K562 (cell line): ENCODE data around the gene CD300LG. TPM values are rescaled to one million over a fixed set of nuclear protein-coding genes. Genes with fewer than 3 reads are reported as not detected.

Experiments used
- ATAC-seq: fragments of 200-7000 bp; cut with Tn5 transposase; 3 replicates; pipeline ENCODE4 v1.9.1; 2020; ENCODE audit warnings: moderate library complexity
- BruUV-seq: library from RNA; stranded (reverse); fragments of 400-500 nt; replicated peaks from 2 replicates; lab custom pipeline; 2021; lab: Mats Ljungman, UMichigan
- CTCF ChIA-PET: fragments of 300-600 bp; formaldehyde crosslinking; extraction: SDS; loops from one replicate; lab custom pipeline; 2021; ENCODE audit warnings: low intra/inter-chr PET ratio; lab: Yijun Ruan, JAX
- POLR2A ChIA-PET: fragments of 300-600, 350-650 bp; sonication (Branson Sonifier 250); formaldehyde crosslinking; extraction: SDS; loops from one replicate; lab custom pipeline; 2021; ENCODE audit warnings: antibody characterized with exemption, inconsistent platforms; lab: Yijun Ruan, JAX
- DNase-seq, 4 experiments: peaks; one replicate each; pipeline versions ENCODE4 v3.0.0 to v3.0.0-alpha.2; 2011 to 2018; ENCODE audit warnings: low spot score in 3 of 4, mixed read lengths in 3 of 4; ENCODE audit errors: extremely low read depth in 1 of 4
- FAIRE-seq: peaks from 2 replicates; lab custom pipeline; 2011; peaks lifted over from hg19 to GRCh38; lab: Jason Lieb, UNC
- H2AFZ ChIP-seq: 2 replicates; pipeline ENCODE4 v1.6.0; 2011; ENCODE audit warnings: low read depth, low read length, control low read depth, inconsistent platforms
- H3K27ac ChIP-seq: fragments of 200-600 bp; 3 replicates; pipeline ENCODE4 v1.8.0; 2011; ENCODE audit warnings: low read depth, mild to moderate bottlenecking, control low read depth, inconsistent platforms, low read length, moderate library complexity, mixed read lengths; ENCODE audit errors: extremely low read depth
- H3K27me3 ChIP-seq, 2 experiments: fragments of 300-600 bp in 1 of 2; 2 replicates in 1 of 2; 3 replicates in 1 of 2; pipeline versions ENCODE4 v1.6.0 to v1.8.0; 2011; ENCODE audit warnings: inconsistent platforms in 2 of 2, low read length in 2 of 2, mild to moderate bottlenecking in 1 of 2, mixed read lengths in 1 of 2, moderate library complexity in 1 of 2; ENCODE audit not compliant: control insufficient read depth in 2 of 2, insufficient read depth in 2 of 2
- H3K36me3 ChIP-seq: fragments of 300-600 bp; 3 replicates; pipeline ENCODE4 v1.8.0; 2011; ENCODE audit warnings: mild to moderate bottlenecking, low read length, inconsistent platforms; ENCODE audit not compliant: control insufficient read depth, insufficient read depth
- H3K4me1 ChIP-seq, 2 experiments: fragments of 200-600 bp in 1 of 2; replicated peaks in 1 of 2; 2 replicates in 1 of 2; 3 replicates in 1 of 2; pipeline versions ENCODE4 v1.5.1 to v1.8.0; 2011; ENCODE audit warnings: inconsistent platforms in 2 of 2, low read length in 2 of 2, mild to moderate bottlenecking in 1 of 2, mixed read lengths in 1 of 2, moderate library complexity in 1 of 2; ENCODE audit not compliant: control insufficient read depth in 2 of 2, insufficient read depth in 2 of 2
- H3K4me2 ChIP-seq: 2 replicates; pipeline ENCODE4 v1.6.1; 2011; ENCODE audit warnings: low read length, control low read depth, inconsistent platforms, mixed read lengths; ENCODE audit not compliant: insufficient read depth
- H3K4me3 ChIP-seq: fragments of 200-600 bp; sonication (generic), shearing (Covaris generic); 2 replicates; pipeline ENCODE4 v1.5.1; 2016; ENCODE audit warnings: control low read depth, inconsistent platforms
- H3K79me2 ChIP-seq: fragments of 200-600 bp; 3 replicates; pipeline ENCODE4 v1.8.0; 2011; ENCODE audit warnings: low read length, inconsistent platforms; ENCODE audit not compliant: control insufficient read depth, insufficient read depth
- H3K9ac ChIP-seq, 2 experiments: 2 replicates each; pipeline versions ENCODE4 v1.6.0 to v1.6.1; 2011; ENCODE audit warnings: low read depth in 2 of 2, low read length in 2 of 2, control low read depth in 1 of 2, inconsistent platforms in 1 of 2, mild to moderate bottlenecking in 1 of 2, mixed read lengths in 1 of 2; ENCODE audit not compliant: insufficient read depth in 1 of 2
- H3K9me1 ChIP-seq: one replicate; pipeline ENCODE4 v1.6.0; 2011; ENCODE audit warnings: inconsistent platforms, mild to moderate bottlenecking, low read length, moderate library complexity; ENCODE audit not compliant: control insufficient read depth, insufficient read depth
- H3K9me3 ChIP-seq: replicated peaks from 2 replicates; pipeline ENCODE4 v1.5.1; 2011; ENCODE audit warnings: low read depth, low read length, inconsistent platforms; ENCODE audit not compliant: control insufficient read depth, insufficient read depth
- H4K20me1 ChIP-seq: replicated peaks from 2 replicates; pipeline ENCODE4 v1.6.1; 2011; ENCODE audit warnings: low read length, inconsistent platforms, mixed read lengths; ENCODE audit not compliant: control insufficient read depth, insufficient read depth
- KAT2B ChIP-seq: IDR thresholded peaks from one replicate; pipeline ENCODE4 v1.6.1; 2012; ENCODE audit warnings: low read depth, mild to moderate bottlenecking, control low read depth, inconsistent platforms, low read length, moderate library complexity
- MAZ ChIP-seq, 2 experiments: fragments of 450-650 bp in 1 of 2; sonication (generic) in 1 of 2; formaldehyde crosslinking; IDR thresholded peaks in 1 of 2; conservative IDR thresholded peaks in 1 of 2; 2 replicates each; pipeline versions ENCODE4 v1.4.0 to v1.5.0; 2020; ENCODE audit warnings: mild to moderate bottlenecking in 1 of 2, missing genetic modification reagents in 1 of 2
- PRDM10 ChIP-seq: fragments of 450-650 bp; IDR thresholded peaks from 2 replicates; pipeline ENCODE4 v1.6.1; 2018; ENCODE audit not compliant: partially characterized antibody
- TGIF2 ChIP-seq: sonication (generic); formaldehyde crosslinking; IDR thresholded peaks from 2 replicates; pipeline ENCODE4 v1.8.1; 2022; ENCODE audit warnings: mild to moderate bottlenecking, missing genetic modification reagents, moderate library complexity
- TSC22D4 ChIP-seq: fragments of 450-650 bp; IDR thresholded peaks from 2 replicates; pipeline ENCODE4 v1.6.1; 2016; ENCODE audit warnings: missing genetic modification characterization, missing biosample characterization, control low read depth
- ZKSCAN8 ChIP-seq: fragments of 200-800 bp; sonication (Bioruptor generic); IDR thresholded peaks from 2 replicates; pipeline ENCODE4 v1.6.1; 2016; ENCODE audit warnings: missing genetic modification characterization, missing compliant biosample characterization
- in situ Hi-C: fragments of 300-500 bp; cut with MboI; formaldehyde crosslinking; loops from 4 replicates; pipeline ENCODE4 v1.15.0; 2018; ENCODE audit warnings: inconsistent platforms, mixed read lengths
- intact Hi-C: fragments of 100-400 bp; cut with micrococcal nuclease; formaldehyde crosslinking; loops from 2 replicates; pipeline ENCODE4 v1.14.2; 2022
- polyA plus RNA-seq, 8 experiments: library from polyadenylated mRNA; depleted of rRNA in 4 of 8; stranded (reverse) in 5 of 8; unstranded in 3 of 8; fragments of >200 nt; fragmentation: Nextera tagmentation in 2 of 8; fragmentation: Illumina TruSeq in 1 of 8; extraction: Ambion mirVana in 2 of 8; extraction: Trizol in 1 of 8; gene quantifications; 2 replicates each; pipeline versions ENCODE4 v1.2.1 to v1.2.3, GENCODE V29; 2011 to 2014; ENCODE audit warnings: inconsistent platforms in 1 of 8, missing spikeins in 1 of 8
- total RNA-seq, 7 experiments: library from RNA; depleted of rRNA in 6 of 7; stranded (reverse); fragments of >200 nt in 6 of 7; fragmentation: Illumina TruSeq in 2 of 7; extraction: Trizol in 2 of 7; gene quantifications; 2 replicates each; pipeline versions ENCODE4 v1.2.1 to v1.2.3, GENCODE V29; 2011 to 2021; ENCODE audit warnings: low replicate concordance in 1 of 7

CD300LG gene
- total and polyA plus RNA-seq, 9 of the 15 experiments (the other 6 are each of a cell fraction or from before 2014, with no cell fraction given), result not detected

- ChIA-PET CTCF (no interaction called here), POLR2A (interaction anchor here (0.8 kb wide), 1 partner anchor 280 kb away, joined by 3 read pairs; no protein-coding TSS in a partner anchor)
- DNase-seq, result no peak
- peaks cover 0 to 5% of the 10 kb centered on the region in 2 experiments; a peak in 1 of 5 replicates for H3K27me3 ChIP-seq
- H2AFZ ChIP-seq, result no peak overlapping the region
- H3K27ac ChIP-seq, result no peak overlapping the region
- no peak overlapping the region for H3K4me3 ChIP-seq
- no peak for FAIRE-seq
- TF ChIP-seq MAZ (CRISPR knock-in tag; conservative IDR thresholded peaks at IDR 0.05 in 1 of 2, IDR thresholded peaks at IDR 0.05 in 1 of 2) (no peak), TSC22D4 (tag) (no peak), TGIF2 (CRISPR knock-in tag) (no peak), PRDM10 (no peak), ZKSCAN8 (no peak), KAT2B (no peak)
- no TSS peak for BruUV-seq
- intact Hi-C loops, result no loop called here
- no peaks in the 10 kb centered on the region for H4K20me1 ChIP-seq
- no peak overlapping the region for H3K9ac ChIP-seq
- H3K4me1 ChIP-seq, result no peaks in the 10 kb centered on the region
- no peaks in the 10 kb centered on the region for H3K9me1 ChIP-seq
- H3K79me2 ChIP-seq, result no peaks in the 10 kb centered on the region
- peaks cover 5% of the 10 kb centered on the region; the same call in 1 of the 3 replicates for H3K36me3 ChIP-seq
- in situ Hi-C loops, result no loop called here
- ATAC-seq, result no peak
- H3K4me2 ChIP-seq, result no peak overlapping the region
- H3K9me3 ChIP-seq, result no peaks in the 10 kb centered on the region
These were observed 41.9 kb upstream of the CD300LG start for GRCh38 chr17:43805117-43805516.
